Stimulated activated CD4-positive, alpha-beta T cell treated with anti-CD3 and anti-CD28 coated beads, Interleukin-2, amount 100 ng/mL, for 24 hours (primary cell): ENCODE measurements around the gene SNRPA1.
A peak's percentile ranks its signal among the peaks of the same experiment; 100 is the strongest.
"Not testable (repeated sequence)": the region's sequence is repeated elsewhere in the genome, so short reads cannot be mapped to it uniquely, and the experiment has no call there.

Experiments used
- DNase-seq, 2 donors: peaks; one replicate each; pipeline ENCODE4 v3.0.0-alpha.2; 2020

Gene SNRPA1

GRCh38 chr15:101288905-101289513 is 6.0 kb downstream of the SNRPA1 start:
- no peak for DNase-seq

- DNase-seq, result not testable (repeated sequence)
Observed at GRCh38 chr15:101287342-101287741, 7.7 kb downstream of the SNRPA1 start.

- DNase-seq, result no peak
Observed at GRCh38 chr15:101286471-101287114, 8.5 kb downstream of the SNRPA1 start.

GRCh38 chr15:101283931-101284330 is 11.1 kb downstream of the SNRPA1 start:
- no peak for DNase-seq

GRCh38 chr15:101280007-101280406 is 15.0 kb downstream of the SNRPA1 start:
- DNase-seq, result no peak

GRCh38 chr15:101277943-101278564 is 17.0 kb downstream of the SNRPA1 start:
- DNase-seq, result no peak

GRCh38 chr15:101277038-101277822 is 17.8 kb downstream of the SNRPA1 start, which contains the start of gene SELENOS:
Gene SELENOS, minus strand, starts transcription at chr15:101277485. Its CDS starts 68 bp downstream, at chr15:101277417.
- DNase-seq, result peak; percentile 93 to 95

- peak in 1 of 2 donors; percentile 19 for DNase-seq
Observed at GRCh38 chr15:101276501-101277037, 18.5 kb downstream of the SNRPA1 start.

- no peak for DNase-seq
Observed at GRCh38 chr15:101275018-101275417, 20.0 kb downstream of the SNRPA1 start.

- DNase-seq, result no peak
Observed at GRCh38 chr15:101273534-101273933, 21.5 kb downstream of the SNRPA1 start.

GRCh38 chr15:101272584-101272983 is 22.5 kb downstream of the SNRPA1 start:
- DNase-seq, result no peak

GRCh38 chr15:101269479-101270223 is 25.4 kb downstream of the SNRPA1 start:
- DNase-seq, result no peak

- no peak for DNase-seq
Observed at GRCh38 chr15:101267320-101268104, 27.5 kb downstream of the SNRPA1 start.

GRCh38 chr15:101266787-101267186 is 28.3 kb downstream of the SNRPA1 start:
- DNase-seq, result no peak

GRCh38 chr15:101266034-101266433 is 29.0 kb downstream of the SNRPA1 start:
- DNase-seq, result no peak

GRCh38 chr15:101264911-101265641 is 30.0 kb downstream of the SNRPA1 start:
- DNase-seq, result no peak

GRCh38 chr15:101264011-101264410 is 31.0 kb downstream of the SNRPA1 start:
- no peak for DNase-seq

GRCh38 chr15:101262551-101262950 is 32.5 kb downstream of the SNRPA1 start:
- DNase-seq, result no peak

- DNase-seq, result peak; percentile 57 to 63
Observed at GRCh38 chr15:101258238-101259144, 36.6 kb downstream of the SNRPA1 start.

- DNase-seq, result no peak
Observed at GRCh38 chr15:101256757-101257156, 38.3 kb downstream of the SNRPA1 start.
